Cardiac muscle cell (in vitro differentiated cells and primary cell): ENCODE results near the gene UNC13C. TPM values are rescaled to one million over a fixed set of nuclear protein-coding genes. Genes with fewer than 3 reads are reported as not detected.

ENCODE experiments used
- DNase-seq, 2 donors: peaks; one replicate each; pipeline versions ENCODE4 v3.0.0 to v3.0.0-alpha.2; 2010 to 2017; ENCODE audit warnings: low read depth in 1 of 2, low spot score in 1 of 2
- H3K27ac ChIP-seq: fragments of 200-600 bp; sonication (generic); 2 replicates; pipeline ENCODE4 v1.5.1; 2016
- H3K27me3 ChIP-seq: fragments of 200-600 bp; sonication (generic); 2 replicates; pipeline ENCODE4 v1.6.0; 2016; ENCODE audit warnings: control low read depth
- H3K36me3 ChIP-seq: fragments of 200-600 bp; sonication (generic); 2 replicates; pipeline ENCODE4 v1.5.1; 2016; ENCODE audit warnings: control low read depth
- H3K4me1 ChIP-seq: fragments of 200-600 bp; sonication (generic); 2 replicates; pipeline ENCODE4 v1.8.1; 2017; ENCODE audit warnings: low read depth, mild to moderate bottlenecking, mixed run types
- H3K4me3 ChIP-seq: fragments of 200-600 bp; sonication (generic); 2 replicates; pipeline ENCODE4 v1.5.1; 2016; ENCODE audit warnings: mild to moderate bottlenecking
- H3K9me3 ChIP-seq: fragments of 200-600 bp; sonication (generic); 2 replicates; pipeline ENCODE4 v1.5.1; 2017; ENCODE audit warnings: low read depth, mild to moderate bottlenecking, control low read depth
- CTCF ChIP-seq: IDR thresholded peaks from 2 replicates; pipeline ENCODE4 v1.5.1; 2012; ENCODE audit warnings: low read depth, mild to moderate bottlenecking, low read length
- polyA plus RNA-seq: library from polyadenylated mRNA; unstranded; fragments of >200 nt; fragmentation: Nextera tagmentation; extraction: Ambion mirVana; gene quantifications from 2 replicates; pipeline ENCODE4 v1.2.1, GENCODE V29; 2016
- total RNA-seq: library from RNA; depleted of rRNA; stranded (reverse); fragments of >200 nt; gene quantifications from 2 replicates; pipeline ENCODE4 v1.2.3, GENCODE V29; 2016

Gene UNC13C
- total and polyA plus RNA-seq, 2 experiments from 2014 or later = under 0.01 TPM; not detected in 1

GRCh38 chr15:54564166-54564565 lies 585.9 kb downstream of the UNC13C start:
- Histone ChIP-seq H3K4me3 (no peak overlapping the region), H3K4me1 (no peaks in the 10 kb centered on the region), H3K36me3 (no peaks in the 10 kb centered on the region), H3K27ac (no peak overlapping the region), H3K27me3 (no peaks in the 10 kb centered on the region), H3K9me3 (no peaks in the 10 kb centered on the region)
- TF ChIP-seq CTCF = no peak
- DNase-seq = no peak

- no peak for TF ChIP-seq CTCF
- Histone ChIP-seq H3K27ac (no peak overlapping the region), H3K9me3 (no peaks in the 10 kb centered on the region), H3K4me3 (no peak overlapping the region), H3K27me3 (no peaks in the 10 kb centered on the region), H3K4me1 (no peaks in the 10 kb centered on the region), H3K36me3 (no peaks in the 10 kb centered on the region)
- DNase-seq = no peak
Measured at GRCh38 chr15:54566654-54567053, 588.4 kb downstream of the UNC13C start.

- Histone ChIP-seq H3K27me3 (no peaks in the 10 kb centered on the region), H3K36me3 (no peaks in the 10 kb centered on the region), H3K9me3 (no peaks in the 10 kb centered on the region), H3K4me3 (no peak overlapping the region), H3K4me1 (no peaks in the 10 kb centered on the region), H3K27ac (no peak overlapping the region)
- DNase-seq = no peak
- TF ChIP-seq CTCF = no peak
Measured at GRCh38 chr15:54567408-54568035, 589.3 kb downstream of the UNC13C start.

- H3K9me3 ChIP-seq = no peaks in the 10 kb centered on the region
- TF ChIP-seq CTCF = no peak
- H3K4me1 ChIP-seq = no peaks in the 10 kb centered on the region
- no peak overlapping the region for H3K4me3 ChIP-seq
- no peaks in the 10 kb centered on the region for H3K36me3 ChIP-seq
- no peaks in the 10 kb centered on the region for H3K27me3 ChIP-seq
- DNase-seq = no peak
- H3K27ac ChIP-seq = no peak overlapping the region
Measured at GRCh38 chr15:54568381-54568780, 590.1 kb downstream of the UNC13C start.

- DNase-seq = no peak
- Histone ChIP-seq H3K36me3 (no peaks in the 10 kb centered on the region), H3K9me3 (no peaks in the 10 kb centered on the region), H3K4me3 (no peak overlapping the region), H3K27me3 (no peaks in the 10 kb centered on the region), H3K4me1 (no peaks in the 10 kb centered on the region), H3K27ac (no peak overlapping the region)
- TF ChIP-seq CTCF = no peak
Measured at GRCh38 chr15:54571576-54571975, 593.3 kb downstream of the UNC13C start.
